Stimulated activated CD4-positive, alpha-beta T cell treated with anti-CD3 and anti-CD28 coated beads, Interleukin-12 subunit alpha, Interleukin-12 subunit beta, amount 100 ng/mL, for 24 hours (primary cell): ENCODE data around the gene LIN37.
"Not testable (repeated sequence)": the region's sequence is repeated elsewhere in the genome, so short reads cannot be mapped to it uniquely, and the experiment has no call there.

Experiments used
- DNase-seq, 2 experiments: peaks; one replicate each; pipeline ENCODE4 v3.0.0-alpha.2; 2020; ENCODE audit warnings: low read depth in 2 of 2

The LIN37 gene

GRCh38 chr19:35719402-35720162 is 28.8 kb upstream of the LIN37 start:
- no peak for DNase-seq

- DNase-seq: no peak
Observed at GRCh38 chr19:35720163-35720524, 28.2 kb upstream of the LIN37 start.

GRCh38 chr19:35720648-35721047 is 27.7 kb upstream of the LIN37 start:
- no peak for DNase-seq

GRCh38 chr19:35721374-35721773 is 27.0 kb upstream of the LIN37 start:
- no peak for DNase-seq

GRCh38 chr19:35722461-35722860 is 25.9 kb upstream of the LIN37 start:
- no peak for DNase-seq

- no peak for DNase-seq
Observed at GRCh38 chr19:35722897-35723296, 25.5 kb upstream of the LIN37 start.

GRCh38 chr19:35723671-35724070 is 24.7 kb upstream of the LIN37 start:
- DNase-seq: no peak

- DNase-seq: not testable (repeated sequence)
Observed at GRCh38 chr19:35724132-35724531, 24.2 kb upstream of the LIN37 start.

- DNase-seq: no peak
Observed at GRCh38 chr19:35724560-35724959, 23.8 kb upstream of the LIN37 start.

GRCh38 chr19:35725216-35725861 is 23.0 kb upstream of the LIN37 start:
- DNase-seq: no peak

- DNase-seq: no peak
Observed at GRCh38 chr19:35727053-35727955, 21.1 kb upstream of the LIN37 start.

- no peak for DNase-seq
Observed at GRCh38 chr19:35727956-35728706, 20.2 kb upstream of the LIN37 start.

- no peak for DNase-seq
Observed at GRCh38 chr19:35729021-35729420, 19.4 kb upstream of the LIN37 start.

GRCh38 chr19:35729763-35730162 is 18.6 kb upstream of the LIN37 start:
- no peak for DNase-seq

- DNase-seq: no peak
Observed at GRCh38 chr19:35730326-35730725, 18.1 kb upstream of the LIN37 start.

GRCh38 chr19:35731353-35731752 is 17.0 kb upstream of the LIN37 start:
- DNase-seq: no peak

- DNase-seq: no peak
Observed at GRCh38 chr19:35731779-35732405, 16.5 kb upstream of the LIN37 start.

GRCh38 chr19:35732540-35733179 is 15.7 kb upstream of the LIN37 start:
- DNase-seq: no peak

GRCh38 chr19:35733180-35734125 is 14.9 kb upstream of the LIN37 start:
- DNase-seq: no peak

- DNase-seq: no peak
Observed at GRCh38 chr19:35734273-35734672, 14.1 kb upstream of the LIN37 start.
